IMR-90 (cell line): ENCODE measurements around the gene PDZD2.

ENCODE experiments used
- CEBPB ChIP-seq: IDR thresholded peaks from 2 replicates; pipeline ENCODE4 v1.6.1; 2012; ENCODE audit warnings: low read depth, low read length, improper control_type of control experiment
- CHD1 ChIP-seq: IDR thresholded peaks from 2 replicates; pipeline ENCODE4 v1.6.1; 2012; ENCODE audit warnings: low read depth, low read length, improper control_type of control experiment
- FOS ChIP-seq: fragments of 150-350 bp; IDR thresholded peaks from 2 replicates; pipeline ENCODE4 v1.6.1; 2016; ENCODE audit warnings: low read depth, low read length
- MXI1 ChIP-seq: IDR thresholded peaks from 2 replicates; pipeline ENCODE4 v1.6.1; 2012; ENCODE audit warnings: low read depth, mild to moderate bottlenecking, low read length, moderate library complexity, borderline replicate concordance
- NFE2L2 ChIP-seq: fragments of 150-350 bp; IDR thresholded peaks from 2 replicates; pipeline ENCODE4 v1.6.1; 2016; ENCODE audit warnings: low read depth, mild to moderate bottlenecking, low read length
- RAD21 ChIP-seq: IDR thresholded peaks from 2 replicates; pipeline ENCODE4 v1.6.1; 2012; ENCODE audit warnings: low read length, improper control_type of control experiment
- TF ChIP-seq, protein P1 (sequence below): conservative IDR thresholded peaks from 2 replicates; pipeline ENCODE4 v1.5.1; 2012; ENCODE audit warnings: mild to moderate bottlenecking, low read depth, low read length, improper control_type of control experiment
- TF ChIP-seq, protein P2 (sequence below): fragments of 150-350 bp; IDR thresholded peaks from 2 replicates; pipeline ENCODE4 v1.6.1; 2016; ENCODE audit warnings: low read depth, mild to moderate bottlenecking, low read length, moderate library complexity, borderline replicate concordance

DNA sequence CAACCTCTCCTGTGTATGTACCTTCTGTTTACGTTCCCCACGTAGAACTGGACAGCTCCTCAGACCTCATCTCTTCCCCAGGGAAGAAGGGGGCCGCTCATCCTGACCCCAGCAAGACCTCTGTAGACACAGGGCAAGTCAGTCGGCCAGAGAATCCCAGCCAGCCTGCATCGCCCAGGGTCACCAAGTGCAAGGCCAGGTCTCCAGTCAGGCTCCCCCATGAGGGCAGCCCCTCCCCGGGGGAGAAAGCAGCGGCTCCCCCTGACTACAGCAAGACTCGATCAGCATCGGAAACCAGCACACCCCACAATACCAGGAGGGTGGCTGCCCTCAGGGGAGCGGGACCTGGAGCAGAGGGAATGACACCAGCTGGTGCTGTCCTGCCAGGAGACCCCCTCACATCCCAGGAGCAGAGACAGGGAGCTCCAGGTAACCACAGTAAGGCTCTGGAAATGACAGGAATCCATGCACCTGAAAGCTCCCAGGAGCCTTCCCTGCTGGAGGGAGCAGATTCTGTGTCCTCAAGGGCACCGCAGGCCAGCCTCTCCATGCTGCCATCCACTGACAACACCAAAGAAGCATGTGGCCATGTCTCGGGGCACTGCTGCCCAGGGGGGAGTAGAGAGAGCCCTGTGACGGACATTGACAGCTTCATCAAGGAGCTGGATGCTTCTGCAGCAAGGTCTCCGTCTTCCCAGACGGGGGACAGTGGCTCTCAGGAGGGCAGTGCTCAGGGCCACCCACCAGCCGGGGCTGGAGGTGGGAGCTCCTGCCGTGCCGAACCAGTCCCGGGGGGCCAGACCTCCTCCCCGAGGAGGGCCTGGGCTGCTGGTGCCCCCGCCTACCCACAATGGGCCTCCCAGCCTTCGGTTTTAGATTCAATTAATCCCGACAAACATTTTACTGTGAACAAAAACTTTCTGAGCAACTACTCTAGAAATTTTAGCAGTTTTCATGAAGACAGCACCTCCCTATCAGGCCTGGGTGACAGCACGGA, 448.5 kb downstream of the PDZD2 start:
- TF ChIP-seq, protein P1, sequence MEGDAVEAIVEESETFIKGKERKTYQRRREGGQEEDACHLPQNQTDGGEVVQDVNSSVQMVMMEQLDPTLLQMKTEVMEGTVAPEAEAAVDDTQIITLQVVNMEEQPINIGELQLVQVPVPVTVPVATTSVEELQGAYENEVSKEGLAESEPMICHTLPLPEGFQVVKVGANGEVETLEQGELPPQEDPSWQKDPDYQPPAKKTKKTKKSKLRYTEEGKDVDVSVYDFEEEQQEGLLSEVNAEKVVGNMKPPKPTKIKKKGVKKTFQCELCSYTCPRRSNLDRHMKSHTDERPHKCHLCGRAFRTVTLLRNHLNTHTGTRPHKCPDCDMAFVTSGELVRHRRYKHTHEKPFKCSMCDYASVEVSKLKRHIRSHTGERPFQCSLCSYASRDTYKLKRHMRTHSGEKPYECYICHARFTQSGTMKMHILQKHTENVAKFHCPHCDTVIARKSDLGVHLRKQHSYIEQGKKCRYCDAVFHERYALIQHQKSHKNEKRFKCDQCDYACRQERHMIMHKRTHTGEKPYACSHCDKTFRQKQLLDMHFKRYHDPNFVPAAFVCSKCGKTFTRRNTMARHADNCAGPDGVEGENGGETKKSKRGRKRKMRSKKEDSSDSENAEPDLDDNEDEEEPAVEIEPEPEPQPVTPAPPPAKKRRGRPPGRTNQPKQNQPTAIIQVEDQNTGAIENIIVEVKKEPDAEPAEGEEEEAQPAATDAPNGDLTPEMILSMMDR = no peak
- TF ChIP-seq RAD21 = no peak
- no peak for TF ChIP-seq CEBPB
- TF ChIP-seq, protein P2, sequence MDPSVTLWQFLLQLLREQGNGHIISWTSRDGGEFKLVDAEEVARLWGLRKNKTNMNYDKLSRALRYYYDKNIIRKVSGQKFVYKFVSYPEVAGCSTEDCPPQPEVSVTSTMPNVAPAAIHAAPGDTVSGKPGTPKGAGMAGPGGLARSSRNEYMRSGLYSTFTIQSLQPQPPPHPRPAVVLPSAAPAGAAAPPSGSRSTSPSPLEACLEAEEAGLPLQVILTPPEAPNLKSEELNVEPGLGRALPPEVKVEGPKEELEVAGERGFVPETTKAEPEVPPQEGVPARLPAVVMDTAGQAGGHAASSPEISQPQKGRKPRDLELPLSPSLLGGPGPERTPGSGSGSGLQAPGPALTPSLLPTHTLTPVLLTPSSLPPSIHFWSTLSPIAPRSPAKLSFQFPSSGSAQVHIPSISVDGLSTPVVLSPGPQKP = no peak
- TF ChIP-seq CHD1 = no peak
- no peak for TF ChIP-seq MXI1
- no peak for TF ChIP-seq NFE2L2
- no peak for TF ChIP-seq FOS
